CD14-positive monocyte (primary cell): Measurements from ENCODE around the gene RPS15. TPM values are rescaled to one million over a fixed set of nuclear protein-coding genes. Genes with fewer than 3 reads are reported as not detected.

Source experiments
- DNase-seq, 3 donors: peaks; one replicate each; pipeline ENCODE4 v3.0.0-alpha.2; 2011 to 2022
- H2AFZ ChIP-seq: 2 replicates; pipeline ENCODE4 v1.6.0; 2012; ENCODE audit warnings: mild to moderate bottlenecking, low read depth, low read length, inconsistent platforms; ENCODE audit not compliant: insufficient read depth, poor library complexity, severe bottlenecking
- H3K27ac ChIP-seq, 2 donors: 1 replicate in 1 of 2; 2 replicates in 1 of 2; pipeline ENCODE4 v1.5.1; 2012 to 2013; ENCODE audit warnings: low read length in 2 of 2, control low read depth in 1 of 2, inconsistent platforms in 1 of 2, low read depth in 1 of 2, mild to moderate bottlenecking in 1 of 2
- H3K27me3 ChIP-seq, 2 donors: one replicate each; pipeline versions ENCODE4 v1.6.0 to v1.6.1; 2011 to 2013; ENCODE audit warnings: low read length in 2 of 2; ENCODE audit not compliant: control insufficient read depth in 2 of 2, insufficient read depth in 2 of 2
- H3K36me3 ChIP-seq, 2 donors: replicated peaks in 1 of 2; 1 replicate in 1 of 2; 2 replicates in 1 of 2; pipeline versions ENCODE4 v1.5.1 to v1.6.1; 2012 to 2013; ENCODE audit warnings: low read length in 2 of 2, control low read depth in 1 of 2, inconsistent platforms in 1 of 2, mild to moderate bottlenecking in 1 of 2; ENCODE audit not compliant: insufficient read depth in 2 of 2, control insufficient read depth in 1 of 2
- H3K4me1 ChIP-seq, 2 donors: 1 replicate in 1 of 2; 2 replicates in 1 of 2; pipeline versions ENCODE4 v1.5.1 to v1.6.1; 2012 to 2013; ENCODE audit warnings: low read length in 2 of 2, control low read depth in 1 of 2, inconsistent platforms in 1 of 2, mild to moderate bottlenecking in 1 of 2, moderate library complexity in 1 of 2; ENCODE audit not compliant: insufficient read depth in 2 of 2, control insufficient read depth in 1 of 2
- H3K4me2 ChIP-seq: replicated peaks from 2 replicates; pipeline ENCODE3; 2012; ENCODE audit warnings: low read length, moderate library complexity, mild to moderate bottlenecking; ENCODE audit not compliant: poor library complexity, severe bottlenecking; ENCODE audit errors: extremely low read depth
- H3K4me3 ChIP-seq, 3 experiments: fragments of 200-600 bp in 1 of 3; sonication (generic) in 1 of 3; replicated peaks in 1 of 3; 1 replicate in 2 of 3; 2 replicates in 1 of 3; pipeline ENCODE4 v1.5.1; 2011 to 2013; ENCODE audit warnings: low read length in 3 of 3, mild to moderate bottlenecking in 3 of 3, control low read depth in 2 of 3, low read depth in 2 of 3, inconsistent platforms in 1 of 3, moderate library complexity in 1 of 3
- H3K79me2 ChIP-seq: 2 replicates; pipeline ENCODE4 v1.6.0; 2012; ENCODE audit warnings: mild to moderate bottlenecking, control low read depth, inconsistent platforms, low read length, moderate library complexity; ENCODE audit not compliant: insufficient read depth
- H3K9ac ChIP-seq: 2 replicates; pipeline ENCODE4 v1.6.0; 2017; ENCODE audit warnings: low read length, mild to moderate bottlenecking; ENCODE audit not compliant: insufficient read depth, poor library complexity, severe bottlenecking
- H3K9me3 ChIP-seq, 2 donors: replicated peaks in 1 of 2; 1 replicate in 1 of 2; 2 replicates in 1 of 2; pipeline versions ENCODE4 v1.5.1 to v1.6.1; 2012 to 2013; ENCODE audit warnings: low read length in 2 of 2, control low read depth in 1 of 2; ENCODE audit not compliant: control insufficient read depth in 1 of 2, insufficient read depth in 1 of 2
- H4K20me1 ChIP-seq: 2 replicates; pipeline ENCODE4 v1.6.0; 2012; ENCODE audit warnings: mild to moderate bottlenecking, low read length, control low read depth, moderate library complexity; ENCODE audit not compliant: insufficient read depth
- H3K27ac Mint-ChIP-seq, 7 donors: one replicate each; pipeline ENCODE4 v1.8.0; 2020; ENCODE audit warnings: mild to moderate bottlenecking in 7 of 7, mixed read lengths in 7 of 7, moderate library complexity in 6 of 7, inconsistent platforms in 2 of 7
- H3K27me3 Mint-ChIP-seq, 3 donors: one replicate each; pipeline ENCODE4 v1.8.0; 2021 to 2022; ENCODE audit warnings: low read depth in 3 of 3, mild to moderate bottlenecking in 3 of 3, mixed read lengths in 3 of 3, moderate library complexity in 3 of 3, inconsistent platforms in 1 of 3
- H3K36me3 Mint-ChIP-seq, 2 donors: one replicate each; pipeline ENCODE4 v1.8.0; 2020; ENCODE audit warnings: mixed read lengths in 2 of 2, inconsistent platforms in 1 of 2, mild to moderate bottlenecking in 1 of 2
- H3K4me1 Mint-ChIP-seq: one replicate; pipeline ENCODE4 v1.8.0; 2020; ENCODE audit warnings: mild to moderate bottlenecking, mixed read lengths
- H3K4me3 Mint-ChIP-seq, 2 donors: one replicate each; pipeline ENCODE4 v1.8.0; 2020; ENCODE audit warnings: mild to moderate bottlenecking in 2 of 2, mixed read lengths in 2 of 2, moderate library complexity in 1 of 2
- H3K9me3 Mint-ChIP-seq, 7 donors: one replicate each; pipeline ENCODE4 v1.8.0; 2020 to 2022; ENCODE audit warnings: mixed read lengths in 7 of 7, mild to moderate bottlenecking in 6 of 7, moderate library complexity in 6 of 7, inconsistent platforms in 2 of 7
- CTCF ChIP-seq: fragments of 200-600 bp; IDR thresholded peaks from one replicate; pipeline ENCODE4 v1.8.0; 2022; ENCODE audit warnings: antibody characterized with exemption, mild to moderate bottlenecking
- WGBS: methylation state at CpG from one replicate; pipeline ENCODE4 v1.1.5; 2013; ENCODE audit warnings: missing lambda C conversion rate; ENCODE audit not compliant: insufficient coverage; 5-methylcytosine and 5-hydroxymethylcytosine counted together
- intact Hi-C, 2 donors: fragments of 100-400 bp; cut with micrococcal nuclease; formaldehyde crosslinking; loops; one replicate each; pipeline versions ENCODE4 v1.15.0 to v1.15.1; 2023
- polyA plus RNA-seq, 3 donors: library from polyadenylated mRNA; depleted of rRNA in 1 of 3; unstranded in 2 of 3; stranded (reverse) in 1 of 3; fragments of 300-500 nt in 2 of 3; fragments of >200 nt in 1 of 3; fragmentation: Illumina TruSeq in 2 of 3; gene quantifications; 1 replicate in 2 of 3; 2 replicates in 1 of 3; pipeline ENCODE4 v1.2.3, GENCODE V29; 2012 to 2021

RPS15 gene
- polyA plus RNA-seq, 3 donors: 1,318 to 3,451 (median 1,526) TPM

- Mint-ChIP-seq H3K27ac (no peak overlapping the region), H3K27me3 (peaks cover 81 to 98% (median 87%) of the 10 kb centered on the region in 3 donors), H3K4me3 (peak overlapping the region in 1 of 2 donors; percentile 83), H3K4me1 (peaks cover 13% of the 10 kb centered on the region), H3K9me3 (peaks cover 7 to 41% (median 22%) of the 10 kb centered on the region in 7 donors), H3K36me3 (peaks cover 5 to 12% of the 10 kb centered on the region in 2 donors)
- 57% methylated on average over 17 of the region's 22 CpGs for WGBS
- intact Hi-C loops: no loop called here
- Histone ChIP-seq H3K9me3 (peaks cover 6 to 33% of the 10 kb centered on the region in 2 donors), H4K20me1 (peaks cover 21% of the 10 kb centered on the region), H3K79me2 (no peaks in the 10 kb centered on the region), H3K4me2 (no peak overlapping the region), H3K27me3 (peaks cover 45 to 95% of the 10 kb centered on the region in 2 donors), H3K36me3 (no peaks in the 10 kb centered on the region), H3K27ac (no peak overlapping the region), H3K9ac (no peak overlapping the region), H2AFZ (no peak overlapping the region), H3K4me3 (no peak overlapping the region), H3K4me1 (peaks cover 15 to 22% of the 10 kb centered on the region in 2 donors)
- TF ChIP-seq CTCF: no peak
- no peak for DNase-seq
Measured at GRCh38 chr19:1450735-1451731, 12.8 kb downstream of the RPS15 start.

DNA sequence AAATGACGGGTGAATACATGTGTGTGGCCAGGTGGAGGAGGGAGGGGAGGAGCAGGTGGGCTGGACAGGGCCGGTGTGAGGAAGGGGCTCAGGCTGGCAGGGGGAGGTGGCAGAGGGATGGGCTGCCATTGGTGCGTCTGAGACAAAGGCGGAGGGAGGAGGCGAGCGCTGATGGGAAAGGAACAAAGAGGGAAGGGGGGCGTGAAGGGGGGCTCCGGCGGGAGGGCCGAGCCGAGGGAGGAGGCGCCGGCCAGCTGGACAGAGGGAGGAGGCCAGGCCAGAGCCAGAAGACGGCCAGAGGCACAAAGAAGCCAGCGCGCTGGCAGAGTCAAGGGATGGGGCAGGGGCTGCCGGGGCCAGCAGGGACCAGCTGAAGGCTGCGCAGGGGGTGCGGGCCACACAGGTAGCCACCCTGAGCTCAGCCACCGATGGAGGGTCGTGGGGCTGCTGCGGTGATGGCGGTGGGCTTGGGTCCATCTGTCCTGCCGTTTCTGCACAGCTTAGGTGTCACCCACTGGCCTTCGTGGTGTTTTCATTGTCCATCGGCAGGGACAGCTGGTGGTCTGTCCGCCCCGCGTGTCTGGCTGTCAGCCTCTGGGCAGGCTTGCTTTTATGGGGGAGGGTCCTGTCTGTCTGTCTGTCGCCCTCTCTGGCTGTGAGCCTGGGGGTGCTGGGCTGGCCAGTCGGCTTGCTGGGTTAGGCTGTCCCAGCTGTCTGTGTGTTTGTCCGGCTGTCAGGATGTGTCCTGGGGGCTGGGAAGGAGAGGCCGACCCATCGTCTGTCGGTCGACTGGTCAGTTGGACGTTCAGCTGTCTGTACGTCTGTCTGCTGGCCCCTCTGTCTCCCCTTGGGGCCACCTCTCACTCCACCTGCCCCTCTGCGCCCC, 14.0 kb downstream of the RPS15 start:
- Histone ChIP-seq H3K27me3 (peaks cover 48 to 95% of the 10 kb centered on the region in 2 donors), H3K79me2 (no peaks in the 10 kb centered on the region), H3K9me3 (peaks cover 6 to 40% of the 10 kb centered on the region in 2 donors), H4K20me1 (peaks cover 13% of the 10 kb centered on the region), H3K9ac (no peak overlapping the region), H3K4me2 (no peak overlapping the region), H3K36me3 (no peaks in the 10 kb centered on the region), H3K4me1 (peaks cover 15% of the 10 kb centered on the region in 2 donors), H3K27ac (no peak overlapping the region), H2AFZ (no peak overlapping the region), H3K4me3 (no peak overlapping the region)
- DNase-seq: no peak
- intact Hi-C loops: no loop called here
- Mint-ChIP-seq H3K4me1 (peaks cover 11% of the 10 kb centered on the region), H3K9me3 (peaks cover 7 to 39% (median 21%) of the 10 kb centered on the region in 7 donors), H3K27me3 (peaks cover 84 to 99% (median 93%) of the 10 kb centered on the region in 3 donors), H3K27ac (no peak overlapping the region), H3K36me3 (peaks cover 5 to 12% of the 10 kb centered on the region in 2 donors), H3K4me3 (peak overlapping the region in 1 of 2 donors; percentile 55)
- WGBS: 47% methylated on average over 33 of the region's 39 CpGs
- no peak for TF ChIP-seq CTCF
